Transverse colon (tissue), 4 donors: ENCODE results near the gene OSBPL7. TPM values are rescaled to one million over a fixed set of nuclear protein-coding genes. Genes with fewer than 3 reads are reported as not detected.

ENCODE experiments used
- DNase-seq: peaks from one replicate; pipeline ENCODE4 v3.0.0-alpha.2; 2019
- H3K27ac ChIP-seq, 4 donors: fragments of 200-600 bp; sonication (generic); 2 replicates each; pipeline ENCODE4 v1.5.1; 2016 to 2018; ENCODE audit warnings: inconsistent platforms in 4 of 4
- H3K27me3 ChIP-seq: fragments of 200-600 bp; sonication (generic); 2 replicates; pipeline ENCODE4 v1.5.1; 2017; ENCODE audit warnings: inconsistent platforms
- H3K36me3 ChIP-seq, 4 donors: fragments of 200-600 bp; sonication (generic); 2 replicates each; pipeline ENCODE4 v1.5.1; 2017 to 2019; ENCODE audit warnings: inconsistent platforms in 4 of 4
- H3K4me1 ChIP-seq, 4 donors: fragments of 200-600 bp; sonication (generic); 2 replicates each; pipeline ENCODE4 v1.5.1; 2017 to 2020; ENCODE audit warnings: inconsistent platforms in 4 of 4
- H3K4me3 ChIP-seq, 4 donors: fragments of 200-600 bp; sonication (generic); 1 replicate in 1 of 4; 2 replicates in 3 of 4; pipeline versions ENCODE4 v1.5.1 to v1.6.1; 2017 to 2019; ENCODE audit warnings: inconsistent platforms in 4 of 4
- H3K9me3 ChIP-seq, 2 donors: fragments of 200-600 bp; sonication (generic); 2 replicates each; pipeline ENCODE4 v1.5.1; 2017 to 2019; ENCODE audit warnings: inconsistent platforms in 2 of 2
- EP300 ChIP-seq: sonication (generic); formaldehyde crosslinking; IDR thresholded peaks from one replicate; pipeline ENCODE4 v1.6.1; 2017; ENCODE audit warnings: antibody characterized with exemption, low read depth
- POLR2A ChIP-seq: fragments of 450-650 bp; IDR thresholded peaks from one replicate; pipeline ENCODE4 v1.6.1; 2016; ENCODE audit warnings: antibody characterized with exemption, mild to moderate bottlenecking, moderate library complexity
- POLR2AphosphoS5 ChIP-seq, 3 donors: sonication (generic); formaldehyde crosslinking; IDR thresholded peaks; one replicate each; pipeline ENCODE4 v1.6.1; 2016; ENCODE audit warnings: antibody characterized with exemption in 3 of 3
- WGBS, 2 donors: methylation state at CpG; one replicate each; pipeline ENCODE4 v1.1.5; 2018; ENCODE audit warnings: low coverage in 1 of 2; 5-methylcytosine and 5-hydroxymethylcytosine counted together
- in situ Hi-C, 4 donors: fragments of 200-750 bp; cut with MboI; loops; one replicate each; pipeline versions ENCODE4 v1.15.0 to v1.15.1; 2017; ENCODE audit warnings: low sequenced_read_pairs in 3 of 4, low pct_ligation_motif_present in 1 of 4, low pct_unique_long_range_greater_than_20kb in 1 of 4
- intact Hi-C: fragments of 100-400 bp; cut with DNase I; formaldehyde crosslinking; loops from one replicate; pipeline ENCODE4 v1.15.1; 2023; ENCODE audit warnings: low total_unique reads
- total RNA-seq, 4 donors: library from RNA; depleted of rRNA; stranded (reverse); fragments of >200 nt; gene quantifications; one replicate each; pipeline ENCODE4 v1.1.0, GENCODE V29; 2016
- TF ChIP-seq, protein P1 (sequence below), 5 experiments: fragments of 200-600 bp in 3 of 5; fragments of 450-650 bp in 2 of 5; sonication (generic) in 3 of 5; IDR thresholded peaks; 1 replicate in 2 of 5; 2 replicates in 3 of 5; pipeline ENCODE4 v1.5.1; 2016 to 2017; ENCODE audit warnings: antibody characterized with exemption in 5 of 5, inconsistent platforms in 3 of 5, mild to moderate bottlenecking in 2 of 5, moderate library complexity in 1 of 5

Gene OSBPL7
- total RNA-seq, 4 donors from 2014 or later: 53.5 to 148 (median 75.0) TPM

DNA sequence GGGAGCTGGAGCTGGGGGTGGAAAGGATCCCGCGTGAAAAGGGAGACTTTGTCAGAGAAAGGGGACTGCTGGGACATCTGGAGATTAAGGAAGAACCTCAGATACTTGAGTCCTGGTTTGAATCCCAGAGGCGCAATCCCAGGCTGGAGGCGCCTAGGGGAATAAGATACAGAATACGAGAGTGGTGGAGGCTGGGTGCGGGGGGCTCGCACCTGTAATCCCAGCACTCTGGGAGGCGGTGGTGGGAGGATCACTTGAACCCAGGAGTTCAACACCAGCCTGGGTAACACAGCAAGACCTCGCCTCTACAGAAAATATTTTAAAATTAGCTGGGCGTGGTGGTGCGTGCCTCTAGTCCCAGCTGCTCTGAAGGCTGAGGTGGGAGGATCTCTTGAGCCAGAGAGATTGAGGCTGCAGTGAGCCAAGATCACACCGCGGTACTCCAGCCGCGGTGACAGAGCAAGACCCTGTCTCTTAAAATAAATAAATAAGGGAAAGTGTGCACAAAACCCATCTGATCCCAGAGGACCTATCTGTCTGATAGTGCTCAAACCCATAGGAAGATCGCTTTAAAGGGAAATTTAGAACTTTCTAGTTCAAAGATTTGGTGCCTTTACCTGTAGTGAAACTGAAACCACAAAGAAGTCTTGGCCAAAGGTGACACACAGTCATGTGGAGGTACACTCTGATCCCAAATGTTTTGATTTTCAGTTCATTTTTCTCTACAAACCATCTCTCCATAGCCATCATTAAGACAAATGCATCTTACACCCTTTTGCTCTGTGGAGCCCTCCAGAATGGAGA is 20.1 kb upstream of the OSBPL7 start:
- Histone ChIP-seq H3K9me3 (no peaks in the 10 kb centered on the region), H3K27ac (peak overlapping the region; percentile 65 to 84 (median 77)), H3K27me3 (peaks cover 14% of the 10 kb centered on the region), H3K36me3 (no peaks in the 10 kb centered on the region), H3K4me3 (peak overlapping the region in 2 of 4 donors; percentile 74 to 94), H3K4me1 (peaks cover 12 to 37% (median 32%) of the 10 kb centered on the region in 4 donors)
- WGBS, 2 donors: 58 to 67% methylated on average over 7 to 16 of the region's 16 CpGs
- in situ Hi-C loops: loop anchor here (5.0 to 25.0 kb wide), 3 partner anchors 46 to 121 kb away; partner anchors contain the start of genes CDK5RAP3 (in 1 of the 4) and PRR15L (in 1 of the 4)
- DNase-seq: no peak
- TF ChIP-seq, protein P1, sequence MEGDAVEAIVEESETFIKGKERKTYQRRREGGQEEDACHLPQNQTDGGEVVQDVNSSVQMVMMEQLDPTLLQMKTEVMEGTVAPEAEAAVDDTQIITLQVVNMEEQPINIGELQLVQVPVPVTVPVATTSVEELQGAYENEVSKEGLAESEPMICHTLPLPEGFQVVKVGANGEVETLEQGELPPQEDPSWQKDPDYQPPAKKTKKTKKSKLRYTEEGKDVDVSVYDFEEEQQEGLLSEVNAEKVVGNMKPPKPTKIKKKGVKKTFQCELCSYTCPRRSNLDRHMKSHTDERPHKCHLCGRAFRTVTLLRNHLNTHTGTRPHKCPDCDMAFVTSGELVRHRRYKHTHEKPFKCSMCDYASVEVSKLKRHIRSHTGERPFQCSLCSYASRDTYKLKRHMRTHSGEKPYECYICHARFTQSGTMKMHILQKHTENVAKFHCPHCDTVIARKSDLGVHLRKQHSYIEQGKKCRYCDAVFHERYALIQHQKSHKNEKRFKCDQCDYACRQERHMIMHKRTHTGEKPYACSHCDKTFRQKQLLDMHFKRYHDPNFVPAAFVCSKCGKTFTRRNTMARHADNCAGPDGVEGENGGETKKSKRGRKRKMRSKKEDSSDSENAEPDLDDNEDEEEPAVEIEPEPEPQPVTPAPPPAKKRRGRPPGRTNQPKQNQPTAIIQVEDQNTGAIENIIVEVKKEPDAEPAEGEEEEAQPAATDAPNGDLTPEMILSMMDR (IDR thresholded peaks at IDR 0.05): peak in 1 of 5 experiments; percentile 36
- TF ChIP-seq POLR2AphosphoS5 (IDR thresholded peaks at IDR 0.05): no peak
- intact Hi-C loops: loop anchor here (2.0 to 10.0 kb wide), 2 partner anchors 49 to 103 kb away; partner anchors contain the start of gene PNPO

DNA sequence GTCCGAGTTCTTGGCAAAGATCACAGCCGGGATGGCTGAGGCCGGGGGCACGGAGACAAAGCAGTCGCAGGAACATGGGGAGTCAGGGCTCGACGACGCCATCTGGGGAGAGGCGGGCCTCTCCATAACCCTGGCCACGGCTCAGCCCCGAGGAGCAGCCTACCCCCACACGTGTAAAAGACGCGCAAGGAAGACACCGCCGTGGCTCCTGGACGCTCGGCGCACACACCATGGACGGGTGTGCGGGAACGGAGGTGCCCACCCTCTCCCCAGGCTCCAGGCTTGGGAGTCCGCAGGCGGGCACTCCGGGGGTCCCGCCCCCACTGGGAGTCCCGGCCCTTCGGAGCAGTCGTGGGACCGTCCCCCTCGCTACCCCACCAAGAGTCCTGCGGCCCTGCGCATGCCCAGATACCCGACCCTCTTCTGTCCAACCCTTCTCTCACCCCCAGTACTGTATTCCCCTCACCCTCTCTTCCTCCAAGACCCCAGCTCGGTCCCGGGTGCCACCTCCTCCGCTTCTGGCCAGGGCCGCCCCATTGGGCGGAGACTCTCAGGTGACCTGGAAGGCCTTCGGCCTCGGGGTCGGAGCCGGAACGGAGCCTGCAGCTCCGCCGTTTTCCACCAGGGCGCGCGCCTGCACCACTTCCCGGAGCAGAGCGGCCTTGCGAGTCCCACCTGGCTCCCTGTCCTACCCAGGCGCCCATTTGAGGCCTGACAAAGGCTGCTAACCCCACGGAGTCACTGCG is 19.3 kb upstream of the OSBPL7 start, which contains the start of gene SCRN2:
SCRN2 (minus strand) TSS at position 532 of the 746 bp plus-strand sequence; CDS start at position 102, 430 bp downstream.
- WGBS, 2 donors: 0 to 1% methylated on average over 2 to 42 of the region's 55 CpGs
- Histone ChIP-seq H3K36me3 (no peaks in the 10 kb centered on the region), H3K27ac (peak within 1 kb of the TSS; percentile 65 to 84 (median 77)), H3K27me3 (peaks cover 6% of the 10 kb centered on the region), H3K9me3 (no peaks in the 10 kb centered on the region), H3K4me3 (peak within 1 kb of the TSS; percentile 48 to 94 (median 68)), H3K4me1 (peaks cover 12 to 37% (median 32%) of the 10 kb centered on the region in 4 donors)
- TF ChIP-seq POLR2AphosphoS5 (IDR thresholded peaks at IDR 0.05): no peak
- TF ChIP-seq EP300: no peak
- peak; percentile 36 for TF ChIP-seq POLR2A
- TF ChIP-seq, protein P1 (IDR thresholded peaks at IDR 0.05): peak; percentile 94 to 99 (median 97)
- in situ Hi-C loops: loop anchor here (5.0 to 25.0 kb wide), 3 partner anchors 46 to 121 kb away; partner anchors contain the start of genes CDK5RAP3 (in 1 of the 4) and PRR15L (in 1 of the 4)
- intact Hi-C loops: loop anchor here (10.0 kb wide), 1 partner anchor 104 kb away; the partner anchor contains the start of gene PNPO
- peak; percentile 95 for DNase-seq

DNA sequence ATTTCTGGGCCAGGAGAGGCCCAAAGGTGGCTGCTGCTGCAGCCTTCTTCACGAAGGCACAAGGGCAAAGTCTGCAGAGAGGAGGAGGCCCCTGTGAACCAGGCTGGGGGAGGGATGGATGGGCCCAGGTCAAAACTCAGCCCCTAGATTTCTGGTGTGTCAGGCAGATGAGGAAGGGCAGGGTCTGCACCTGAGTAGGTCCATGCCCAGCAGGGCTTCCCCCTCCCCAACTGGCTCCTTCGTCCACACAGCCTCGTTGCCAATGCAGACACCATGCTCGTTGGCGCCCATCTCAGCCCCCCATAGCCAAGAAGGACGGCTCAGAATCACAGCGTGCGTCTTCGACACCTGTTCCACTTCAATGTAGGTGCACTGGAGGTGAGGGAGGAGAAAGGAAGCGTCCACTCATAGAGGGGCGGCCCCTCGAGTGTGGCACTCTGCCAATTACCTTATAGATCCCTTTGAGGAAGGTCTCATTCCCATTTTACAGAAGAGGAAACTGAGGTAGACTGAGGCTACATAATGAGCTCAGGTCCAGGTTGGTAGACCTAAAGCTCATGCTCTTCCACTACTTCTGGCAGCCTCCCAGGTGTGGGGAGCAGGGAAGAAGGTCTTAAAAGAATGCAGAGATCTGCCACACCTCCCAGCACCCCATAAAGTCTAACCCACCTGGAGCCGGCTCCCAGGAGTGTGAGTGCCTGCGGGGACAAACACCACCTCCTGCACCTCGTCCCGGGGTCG is 18.6 kb upstream of the OSBPL7 start:
- intact Hi-C loops: loop anchor here (10.0 kb wide), 1 partner anchor 105 kb away; the partner anchor contains the start of gene PNPO
- Histone ChIP-seq H3K4me3 (peak overlapping the region; percentile 48 to 94 (median 68)), H3K36me3 (no peaks in the 10 kb centered on the region), H3K27ac (peak overlapping the region; percentile 65 to 84 (median 77)), H3K9me3 (no peaks in the 10 kb centered on the region), H3K4me1 (peaks cover 12 to 37% (median 32%) of the 10 kb centered on the region in 4 donors), H3K27me3 (no peaks in the 10 kb centered on the region)
- no peak for TF ChIP-seq EP300
- TF ChIP-seq, protein P1 (IDR thresholded peaks at IDR 0.05): no peak
- TF ChIP-seq POLR2A: no peak
- no peak for TF ChIP-seq POLR2AphosphoS5 (IDR thresholded peaks at IDR 0.05)
- no peak for DNase-seq
- in situ Hi-C loops: loop anchor here (5.0 to 25.0 kb wide), 3 partner anchors 47 to 122 kb away; partner anchors contain the start of genes CDK5RAP3 (in 1 of the 4) and PRR15L (in 1 of the 4)
- WGBS, 2 donors: 51% methylated on average over 17 of the region's 17 CpGs; no CpG with 5 or more reads in 1 of the 2 donors
